Bone marrow (tissue), 2 donors: ENCODE data around the gene SLAMF7.
"Not testable (repeated sequence)": the region's sequence is repeated elsewhere in the genome, so short reads cannot be mapped to it uniquely, and the experiment has no call there.

Experiments used
- DNase-seq, 2 donors: peaks; one replicate each; lab custom pipeline; 2025; lab: John Stamatoyannopoulos, UW

Gene SLAMF7

DNA sequence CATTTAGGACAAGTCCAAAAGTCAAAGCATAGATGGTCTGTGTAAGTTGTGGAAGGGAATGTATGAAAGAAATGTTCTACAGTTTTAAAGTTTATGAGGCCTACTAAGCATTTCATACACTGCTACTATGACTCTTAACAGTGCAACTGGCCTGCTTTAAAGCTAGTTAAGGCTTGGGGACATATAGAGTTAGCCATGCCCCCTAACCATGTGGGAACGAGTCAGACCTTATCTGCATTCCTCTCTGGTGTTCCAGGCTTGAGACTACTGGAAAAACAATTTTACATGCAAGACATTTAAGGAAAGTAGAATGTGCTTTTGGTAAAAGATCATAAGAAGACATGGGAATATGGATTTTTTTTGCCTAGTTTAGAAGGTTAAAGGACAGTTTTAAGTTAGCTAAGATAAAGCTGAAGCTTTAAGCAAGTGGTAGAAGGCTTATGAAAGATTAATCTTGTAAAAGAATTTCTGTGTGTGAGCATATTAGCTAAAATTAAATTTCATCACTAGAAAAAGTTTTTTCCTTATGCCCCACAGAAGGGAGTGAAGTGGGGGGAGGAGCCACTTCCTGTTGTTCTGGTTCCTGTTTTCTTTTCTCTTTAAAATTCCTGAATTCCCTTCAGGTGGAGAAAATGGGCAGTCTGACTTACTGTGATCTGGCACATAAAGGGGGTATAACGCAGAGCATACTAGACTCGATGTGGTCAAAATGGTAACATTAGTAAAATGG is 18.5 kb upstream of the SLAMF7 start:
- DNase-seq = no peak

DNA sequence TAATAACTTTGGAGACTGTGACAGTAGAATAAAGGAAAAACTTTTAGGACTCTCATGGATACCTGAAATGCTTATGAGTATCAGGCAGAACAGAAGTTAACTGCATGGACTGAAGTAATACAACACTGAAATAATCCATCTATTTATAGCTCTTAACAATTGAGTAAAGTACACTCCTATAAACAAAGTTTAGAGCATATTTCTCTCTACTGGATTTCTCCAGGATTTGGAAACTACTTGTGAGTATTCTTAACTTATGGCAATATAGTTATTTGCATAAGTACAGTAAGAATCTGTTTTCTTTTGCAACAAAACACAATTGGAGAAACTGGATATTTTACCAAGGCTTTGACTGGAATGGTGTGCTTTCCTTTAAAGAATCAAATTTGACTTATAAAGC is 17.6 kb upstream of the SLAMF7 start:
- no peak for DNase-seq

DNA sequence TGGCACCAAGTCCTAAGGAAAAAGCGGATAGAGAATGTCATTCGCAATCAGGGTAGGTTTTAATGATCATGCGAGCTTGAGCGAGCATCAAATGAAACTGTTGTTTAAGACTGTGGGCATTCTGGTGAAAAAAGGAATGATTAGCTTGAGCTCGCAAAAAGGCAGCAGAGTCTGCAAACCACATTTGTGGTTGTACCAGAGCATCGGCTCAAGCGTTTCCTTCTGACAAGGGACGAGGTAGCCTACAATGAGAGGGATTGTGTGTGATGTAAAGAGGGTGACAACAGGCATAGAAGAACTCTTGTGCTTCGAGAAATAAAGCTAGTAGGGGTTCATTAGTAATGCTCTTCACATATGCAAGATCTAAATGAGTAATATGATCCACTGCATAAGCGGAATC is 16.3 kb upstream of the SLAMF7 start:
- no peak for DNase-seq

DNA sequence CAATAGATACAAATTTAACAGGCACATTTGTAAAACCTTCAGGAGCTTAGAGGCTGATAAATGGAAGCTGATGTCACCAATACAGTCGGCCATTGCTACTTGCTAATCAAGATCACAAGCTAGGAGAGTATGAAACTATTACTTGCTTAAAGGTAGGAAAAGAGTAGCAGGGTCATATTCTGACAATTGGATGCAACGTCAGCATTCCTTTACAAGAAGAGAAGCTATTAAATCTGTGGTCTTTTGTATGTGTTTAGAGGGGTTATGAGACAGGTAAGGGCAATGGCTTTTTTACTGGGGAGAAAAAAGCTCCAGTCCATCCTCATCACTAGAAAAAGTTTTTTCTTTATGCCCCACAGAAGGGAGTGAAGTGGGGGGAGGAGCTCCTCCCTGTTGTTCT is 15.7 kb upstream of the SLAMF7 start:
- no peak for DNase-seq

DNA sequence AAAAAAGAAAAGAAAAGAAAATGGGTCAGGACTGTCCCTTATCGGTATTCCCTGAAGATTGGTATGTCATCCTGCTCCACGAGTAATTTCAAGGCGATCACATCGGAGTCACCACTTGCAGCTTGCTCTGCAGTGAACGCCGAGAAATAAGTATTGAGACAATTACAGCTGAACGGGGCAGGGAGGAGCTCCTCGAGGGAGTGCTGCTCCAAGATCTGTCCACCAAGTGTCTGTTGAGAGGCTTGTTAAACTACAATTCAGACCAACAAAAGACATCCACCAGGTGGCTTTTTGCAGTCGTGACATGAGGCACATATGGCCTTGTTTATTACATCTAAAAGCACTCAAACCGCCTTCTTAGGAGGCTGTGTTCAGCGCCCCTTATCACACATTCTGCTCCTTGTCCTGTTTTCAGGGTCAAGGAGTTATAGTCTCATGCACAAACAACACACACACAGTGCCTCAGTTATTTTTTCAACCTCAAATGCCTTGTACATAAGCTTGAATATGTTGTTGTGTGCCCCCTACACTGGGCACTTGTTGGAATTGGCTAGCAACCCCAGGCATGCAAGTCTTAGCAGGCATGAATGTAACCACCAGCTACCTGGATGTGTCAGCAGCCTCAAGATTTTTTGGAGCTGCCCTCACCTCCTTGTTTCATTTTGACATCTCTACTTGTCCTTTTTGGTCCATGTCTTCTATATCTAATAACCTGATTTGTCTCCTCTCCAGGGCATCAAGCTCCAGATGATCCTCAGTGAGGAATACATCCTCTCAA is 14.4 kb upstream of the SLAMF7 start:
- DNase-seq = no peak

DNA sequence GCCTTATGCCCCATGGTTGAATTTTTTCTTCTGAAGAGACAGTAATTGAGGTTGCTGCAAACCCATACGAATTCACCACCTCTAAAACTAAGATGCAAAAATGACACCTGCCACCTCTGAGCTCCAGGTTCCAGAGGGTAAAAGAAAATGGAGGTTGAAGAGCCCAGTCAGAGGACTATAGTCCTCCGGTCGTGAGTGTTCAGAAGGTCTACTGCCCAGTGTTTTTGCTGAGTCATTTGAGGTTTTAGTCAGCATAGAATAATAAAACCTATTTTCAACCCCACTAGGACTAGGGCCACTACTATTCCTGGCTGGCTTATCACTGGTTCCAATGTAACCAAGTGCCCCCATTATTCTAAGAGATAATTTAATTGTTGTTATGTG is 12.9 kb upstream of the SLAMF7 start:
- DNase-seq = no peak

DNA sequence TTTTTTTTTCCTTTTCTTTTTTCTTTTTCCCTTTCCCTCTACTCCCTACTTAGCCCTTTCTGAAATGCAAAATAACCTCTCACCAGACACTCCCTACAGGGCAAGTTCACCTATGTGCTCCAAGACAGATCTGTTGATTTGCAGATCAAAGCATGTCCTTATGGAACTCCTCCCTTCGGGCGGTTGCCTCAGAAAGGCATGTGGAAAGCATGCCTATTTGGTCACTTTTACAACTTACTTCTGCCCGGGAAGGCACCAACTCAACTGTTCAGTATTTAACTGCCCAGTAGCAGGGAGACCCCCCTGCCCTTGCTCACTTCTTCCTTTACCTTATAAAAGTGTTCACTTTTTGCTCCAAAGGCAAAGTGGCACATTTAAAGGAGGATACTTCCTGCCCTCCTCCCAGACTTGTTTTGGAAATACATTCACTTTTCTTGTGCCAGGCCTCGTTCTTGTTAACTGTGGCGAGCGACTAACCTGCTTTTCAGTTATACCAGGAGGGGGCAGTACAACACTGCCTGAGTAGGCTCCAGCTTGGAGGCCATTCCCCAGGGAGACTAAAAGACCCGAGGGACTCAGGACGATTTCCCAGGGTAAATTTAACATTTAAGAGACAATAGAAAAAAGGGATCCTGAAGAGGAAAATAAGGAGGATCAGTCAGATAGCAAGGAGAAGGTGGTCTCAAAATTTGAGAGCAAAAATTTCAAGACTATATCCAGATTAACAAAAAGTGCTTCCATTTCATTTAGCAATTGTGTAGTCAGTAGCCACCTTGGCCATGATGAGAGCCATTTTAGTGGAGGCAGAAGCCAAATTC is 12.3 kb upstream of the SLAMF7 start:
- peak in 1 of 2 donors; percentile 70 for DNase-seq

DNA sequence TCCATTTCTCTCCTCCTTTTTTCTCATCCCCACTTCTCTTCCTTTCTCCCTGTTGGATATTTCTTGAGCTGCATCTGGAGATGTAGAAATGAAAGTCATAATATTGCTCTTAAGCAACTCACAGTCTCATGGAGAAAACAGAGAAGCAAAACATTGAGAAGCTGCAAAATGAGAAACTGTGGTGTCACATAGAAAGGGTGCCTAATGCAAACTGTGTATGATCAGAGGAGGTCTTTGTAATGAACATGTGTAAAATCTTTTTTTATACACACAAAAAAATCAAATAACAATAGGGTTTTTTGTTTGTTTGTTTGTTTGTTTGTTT is 11.8 kb upstream of the SLAMF7 start:
- DNase-seq = no peak

DNA sequence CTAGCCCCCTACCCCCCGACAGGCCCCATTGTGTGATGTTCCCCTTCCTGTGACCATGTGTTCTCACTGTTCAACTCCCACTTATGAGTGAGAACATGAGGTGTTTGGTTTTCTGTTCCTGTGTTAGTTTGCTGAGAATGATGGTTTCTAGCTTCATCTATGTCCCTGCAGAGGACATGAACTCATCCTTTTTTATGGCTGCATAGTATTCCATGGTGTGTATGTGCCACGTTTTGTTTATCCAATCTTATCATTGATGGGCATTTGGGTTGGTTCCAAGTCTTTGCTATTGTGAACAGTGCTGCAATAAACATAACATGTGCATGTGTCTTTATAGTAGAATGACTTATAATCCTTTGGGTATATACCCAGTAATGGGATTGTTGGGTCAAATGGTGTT is 7.5 kb upstream of the SLAMF7 start:
- DNase-seq = not testable (repeated sequence)

DNA sequence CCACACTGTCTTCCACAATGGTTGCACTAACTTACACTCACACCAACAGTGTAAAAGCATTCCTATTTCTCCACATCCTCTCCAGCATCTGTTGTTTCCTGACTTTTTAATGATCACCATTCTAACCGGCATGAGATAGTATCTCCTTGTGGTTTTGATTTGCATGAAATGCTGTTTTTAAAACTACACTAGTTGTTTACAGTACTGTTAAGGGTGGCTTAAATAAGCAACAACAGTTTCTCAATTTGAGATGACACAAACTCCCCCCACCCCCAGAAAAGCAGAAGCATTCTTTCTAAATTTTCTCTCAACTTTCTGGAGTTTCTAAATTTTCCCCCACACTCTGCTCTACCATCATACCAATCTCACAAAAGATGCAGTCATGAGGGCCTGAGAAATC is 7.1 kb upstream of the SLAMF7 start:
- DNase-seq = no peak

DNA sequence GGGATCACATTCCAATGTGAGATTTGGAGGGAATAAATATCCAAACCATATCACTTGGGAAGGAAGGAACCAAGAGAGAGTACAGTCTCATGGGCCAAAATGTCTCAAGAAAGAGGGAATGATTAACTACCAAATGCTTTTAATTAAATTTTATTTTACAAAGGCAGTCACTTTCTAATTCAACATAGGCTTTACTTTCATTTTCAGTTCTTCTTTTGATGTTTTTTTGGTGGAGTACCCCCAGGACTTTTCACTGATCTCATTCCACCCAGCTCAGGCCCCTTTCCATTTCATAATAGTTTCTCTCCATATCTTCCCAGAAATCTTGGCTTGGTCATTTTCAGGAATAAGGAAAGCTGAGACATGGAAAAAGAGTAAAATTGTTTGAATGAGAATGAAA is 5.1 kb upstream of the SLAMF7 start:
- DNase-seq = peak in 1 of 2 donors; percentile 33

DNA sequence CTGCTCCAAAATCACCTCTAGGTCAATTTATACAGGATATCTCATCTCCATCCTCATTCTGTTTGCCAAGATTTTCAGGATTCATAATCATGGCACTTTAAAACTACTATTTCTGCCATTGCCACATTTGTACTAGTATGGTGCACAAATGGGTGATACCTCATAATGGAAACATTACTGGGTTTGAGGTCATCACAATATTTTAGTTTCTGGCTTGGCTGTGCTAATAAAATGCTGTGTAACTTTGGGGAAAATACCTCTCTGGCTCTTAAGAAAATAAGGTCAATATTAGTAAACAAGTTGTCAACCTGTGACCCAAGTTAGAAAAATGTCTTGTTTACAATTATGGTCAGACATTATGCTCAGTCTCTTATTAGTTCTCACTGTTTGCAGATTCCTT is 4.7 kb upstream of the SLAMF7 start:
- DNase-seq = no peak

DNA sequence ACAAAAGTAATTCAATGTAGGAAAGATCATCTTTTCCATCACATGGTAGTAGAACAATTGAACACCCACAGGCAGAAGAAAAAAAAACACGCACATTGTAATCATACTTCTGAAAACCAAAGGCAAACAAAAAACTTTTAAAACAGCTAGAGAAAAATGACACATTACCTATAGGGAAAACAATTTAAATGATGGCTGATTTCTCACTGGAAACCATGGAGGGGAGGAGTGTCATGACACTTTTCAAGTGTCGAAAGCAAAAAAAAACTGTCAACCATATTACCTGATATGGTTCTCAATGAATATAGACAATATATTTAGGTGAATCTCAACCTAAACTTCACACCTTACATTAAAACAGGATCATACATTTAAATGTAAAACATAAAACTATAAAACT is 776 bp upstream of the SLAMF7 start:
- DNase-seq = no peak

DNA sequence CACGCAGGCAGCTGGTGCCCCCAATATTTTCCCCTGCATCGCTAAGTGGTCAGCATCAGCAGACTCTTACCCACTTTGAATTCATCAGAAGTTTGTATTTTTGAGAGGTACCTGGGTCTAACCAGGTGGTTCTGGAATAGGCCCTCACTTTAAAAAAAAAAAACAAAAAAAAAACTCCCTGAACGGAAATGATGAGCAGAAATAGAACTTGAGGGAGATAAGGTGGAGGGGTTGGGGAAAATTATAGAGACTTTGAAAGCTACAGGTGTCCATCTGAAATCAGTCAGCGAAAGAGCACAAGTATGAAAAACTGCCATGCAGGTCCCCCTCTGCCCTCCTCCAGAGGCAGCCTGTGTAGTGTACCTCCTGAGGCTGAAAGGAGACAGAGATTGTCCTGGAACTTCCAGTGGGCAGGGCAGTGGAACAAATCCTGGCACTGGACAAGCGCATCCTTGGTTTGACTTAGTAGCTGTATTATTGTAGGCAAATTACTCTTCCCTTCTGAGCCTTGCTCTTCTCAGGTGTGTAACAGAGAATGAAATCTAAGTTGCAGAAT is 1.2 kb downstream of the SLAMF7 start:
- DNase-seq = no peak

DNA sequence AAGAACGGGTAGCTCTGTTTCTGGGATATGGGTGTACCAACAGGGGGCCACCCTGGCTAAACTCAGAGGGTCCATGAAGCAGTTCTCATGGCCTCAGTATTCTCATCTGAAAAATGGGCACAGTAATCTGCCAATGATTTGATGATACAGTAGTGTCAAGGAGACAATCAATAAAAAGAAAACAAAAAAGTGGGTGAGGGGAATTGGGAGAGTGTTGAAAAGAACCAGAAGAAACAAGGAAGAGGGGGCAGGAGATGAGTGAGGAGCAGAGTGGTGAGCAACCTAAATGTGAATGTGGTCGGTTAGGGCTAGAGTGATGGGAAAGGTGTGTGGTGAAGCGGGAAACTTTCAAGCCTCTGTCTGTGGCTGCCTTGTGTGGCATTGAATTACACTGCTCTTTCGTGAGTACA is 2.0 kb downstream of the SLAMF7 start:
- DNase-seq = no peak

DNA sequence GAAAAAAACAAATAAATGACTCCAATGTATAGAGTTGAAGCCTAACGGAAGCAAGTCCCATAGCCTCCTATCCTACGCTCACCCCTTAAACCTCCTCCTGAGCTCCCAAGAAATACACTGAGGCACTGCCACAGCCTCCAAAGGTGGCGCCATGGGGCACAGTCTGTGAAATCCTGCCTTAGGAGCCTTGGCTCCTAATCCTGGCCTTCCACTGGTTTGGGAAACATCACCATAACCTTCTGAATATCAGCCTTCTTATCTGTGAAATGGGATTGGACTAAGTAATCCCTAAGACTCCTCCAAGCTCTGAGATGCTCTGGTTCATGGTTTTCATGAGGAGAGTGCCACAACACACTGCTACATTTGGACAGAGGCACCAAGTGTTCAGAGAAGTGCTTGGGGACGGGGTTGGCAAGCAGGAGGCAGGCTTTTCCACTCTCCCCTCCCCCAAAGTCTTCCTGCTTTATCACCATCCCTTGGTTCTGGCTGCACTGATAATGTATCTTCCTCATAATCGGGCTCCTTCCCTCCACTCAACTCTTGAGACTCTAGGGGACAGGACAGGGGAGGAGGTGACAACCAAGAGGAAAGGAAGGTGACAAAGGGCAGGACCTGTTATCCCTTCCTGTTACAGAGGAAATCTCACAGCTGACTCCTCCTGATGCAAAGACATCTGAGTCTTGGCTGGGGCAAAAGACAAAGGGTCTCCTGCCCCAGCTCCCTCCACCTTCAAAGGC is 2.7 kb downstream of the SLAMF7 start:
- DNase-seq = no peak

DNA sequence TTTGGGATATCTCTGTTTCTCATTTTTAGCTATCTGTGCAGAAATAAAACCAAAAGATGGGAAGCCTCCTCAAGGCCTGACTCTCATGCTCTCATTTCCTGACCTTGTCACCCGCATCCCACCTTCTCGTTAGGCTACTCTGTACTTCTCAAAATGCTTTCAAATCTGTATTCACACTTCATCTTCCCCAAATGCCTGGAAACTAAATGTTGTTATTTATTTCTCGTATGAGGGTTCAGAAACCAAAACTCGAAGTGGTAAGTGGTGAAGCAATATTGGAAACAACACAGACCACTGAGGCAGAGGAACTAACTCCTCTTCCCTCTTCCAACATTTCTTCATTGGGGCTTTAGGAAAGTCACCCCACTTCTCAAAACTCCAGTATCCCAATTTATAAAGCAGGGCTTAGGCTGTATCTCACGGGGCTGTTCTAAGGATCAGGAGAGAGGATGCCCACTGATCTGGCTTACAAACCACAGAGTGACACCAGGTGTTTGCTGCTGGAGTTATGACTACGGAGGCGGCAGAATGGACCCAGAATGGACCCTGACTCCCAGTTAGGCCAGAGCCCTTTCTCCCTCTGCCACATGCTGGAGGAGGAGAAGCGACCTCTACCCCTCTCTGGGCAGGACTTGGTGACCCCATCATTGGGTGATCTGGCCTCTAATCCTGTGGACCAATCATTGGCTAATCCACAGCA is 3.5 kb downstream of the SLAMF7 start:
- no peak for DNase-seq

DNA sequence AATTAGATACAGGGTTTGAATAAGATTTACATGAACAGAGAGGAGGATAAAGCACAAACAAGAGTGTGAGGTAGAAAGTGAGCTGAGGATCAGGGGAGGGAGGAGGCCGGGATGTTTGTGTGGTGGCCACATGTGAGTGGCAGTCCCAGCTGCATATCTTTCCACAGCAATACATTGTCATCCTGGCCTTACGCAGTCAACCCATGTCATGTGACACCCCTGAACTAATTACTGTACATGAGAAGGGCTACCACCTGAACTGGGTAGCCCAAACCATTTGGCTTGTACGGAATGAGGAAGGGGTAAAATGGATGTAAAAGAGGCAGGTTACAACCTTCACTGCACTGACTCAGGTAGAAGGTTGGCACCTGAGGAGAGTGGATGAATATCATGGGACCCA is 4.2 kb downstream of the SLAMF7 start:
- no peak for DNase-seq

DNA sequence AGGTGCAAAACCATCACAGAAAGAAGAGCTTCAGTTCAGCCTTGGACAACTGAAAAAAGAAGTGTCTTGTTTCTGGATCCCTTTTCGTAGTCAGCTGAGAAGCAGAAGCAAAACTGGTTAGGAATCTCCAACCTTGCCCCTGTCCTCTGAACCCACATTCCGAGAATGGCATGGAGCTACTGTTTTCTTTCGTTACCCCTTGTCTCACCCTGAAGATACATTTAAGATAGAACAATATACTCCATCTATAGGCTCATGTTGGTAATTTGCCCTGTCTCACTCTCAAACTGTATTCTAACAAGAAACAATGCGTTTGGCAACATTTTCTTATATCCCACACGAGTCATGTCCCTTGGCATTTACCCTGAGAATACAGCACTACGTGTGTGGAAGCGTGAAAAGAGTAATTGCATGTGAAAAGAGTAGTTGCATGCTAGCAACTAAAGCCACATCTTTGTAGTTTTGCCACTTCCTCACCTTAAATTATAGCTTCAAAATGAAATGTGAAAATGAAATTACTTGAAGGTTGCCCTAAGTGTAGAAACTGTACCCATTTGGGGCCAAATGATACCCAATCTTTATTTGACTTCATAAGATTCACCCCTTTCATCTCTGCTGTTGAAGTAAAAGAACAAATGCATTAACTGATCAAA is 5.3 kb downstream of the SLAMF7 start:
- no peak for DNase-seq

DNA sequence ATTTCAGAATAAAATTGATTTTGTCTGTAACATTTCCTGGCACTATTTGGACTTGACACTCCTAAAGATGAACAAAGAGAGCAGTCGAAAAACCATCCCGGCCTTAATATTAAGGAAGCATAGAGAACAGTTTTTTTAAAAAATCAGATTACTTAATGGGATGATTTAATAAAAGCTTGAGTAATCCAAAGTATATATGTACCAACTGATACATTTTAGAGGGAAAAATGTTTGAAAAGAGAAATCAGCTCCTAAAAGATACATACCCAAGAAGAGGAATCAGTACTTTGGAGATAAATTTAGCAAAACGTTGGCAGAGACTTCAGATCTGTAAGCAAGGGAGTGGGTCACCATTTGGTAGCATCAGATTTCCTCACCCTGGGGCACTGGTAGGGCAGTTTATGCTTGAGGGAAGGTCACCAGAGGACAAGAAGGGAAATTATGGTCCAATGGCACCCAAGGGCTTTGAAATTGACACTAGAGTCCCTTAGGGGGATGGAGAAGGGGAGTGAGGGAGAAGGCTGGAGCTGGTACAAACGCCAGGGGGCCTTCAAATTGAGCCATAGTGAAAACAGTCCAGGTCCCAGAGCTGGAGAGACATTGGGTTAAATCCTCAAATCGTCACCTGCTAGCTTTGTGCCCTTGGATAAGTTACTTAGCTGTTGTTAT is 5.9 kb downstream of the SLAMF7 start:
- no peak for DNase-seq
